Measurements from ENCODE around the gene PLCB1.

DNA sequence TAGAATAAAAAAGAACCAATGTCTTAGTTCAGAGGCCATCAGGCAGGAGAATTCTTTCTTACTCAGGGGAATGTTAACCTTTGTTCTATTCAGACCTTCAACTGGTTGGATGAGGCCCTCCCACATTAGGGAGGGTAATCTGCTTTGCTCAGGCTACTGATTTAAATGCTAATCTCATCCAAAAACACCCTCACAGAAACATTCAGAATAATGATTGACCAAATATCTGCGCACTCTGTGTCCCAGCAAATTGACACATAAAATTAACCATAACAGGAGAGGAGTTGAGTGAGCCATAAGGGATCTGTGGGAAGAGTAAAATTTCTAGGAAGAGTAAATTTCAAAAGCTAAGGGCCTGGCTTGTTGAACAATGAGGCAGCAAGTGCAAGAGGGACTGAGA lies 702.8 kb downstream of the PLCB1 start:
- TF ChIP-seq, protein P1, sequence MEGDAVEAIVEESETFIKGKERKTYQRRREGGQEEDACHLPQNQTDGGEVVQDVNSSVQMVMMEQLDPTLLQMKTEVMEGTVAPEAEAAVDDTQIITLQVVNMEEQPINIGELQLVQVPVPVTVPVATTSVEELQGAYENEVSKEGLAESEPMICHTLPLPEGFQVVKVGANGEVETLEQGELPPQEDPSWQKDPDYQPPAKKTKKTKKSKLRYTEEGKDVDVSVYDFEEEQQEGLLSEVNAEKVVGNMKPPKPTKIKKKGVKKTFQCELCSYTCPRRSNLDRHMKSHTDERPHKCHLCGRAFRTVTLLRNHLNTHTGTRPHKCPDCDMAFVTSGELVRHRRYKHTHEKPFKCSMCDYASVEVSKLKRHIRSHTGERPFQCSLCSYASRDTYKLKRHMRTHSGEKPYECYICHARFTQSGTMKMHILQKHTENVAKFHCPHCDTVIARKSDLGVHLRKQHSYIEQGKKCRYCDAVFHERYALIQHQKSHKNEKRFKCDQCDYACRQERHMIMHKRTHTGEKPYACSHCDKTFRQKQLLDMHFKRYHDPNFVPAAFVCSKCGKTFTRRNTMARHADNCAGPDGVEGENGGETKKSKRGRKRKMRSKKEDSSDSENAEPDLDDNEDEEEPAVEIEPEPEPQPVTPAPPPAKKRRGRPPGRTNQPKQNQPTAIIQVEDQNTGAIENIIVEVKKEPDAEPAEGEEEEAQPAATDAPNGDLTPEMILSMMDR (IDR thresholded peaks at IDR 0.05; ENCODE audit: low read depth, low read length, poor library complexity, severe bottlenecking) = no peak
- TF ChIP-seq EZH2phosphoT487 (IDR thresholded peaks at IDR 0.05; ENCODE audit: borderline replicate concordance, low read length) = no peak
